HL-60 (cell line): ENCODE measurements around the gene COQ10A.
A peak's percentile ranks its signal among the peaks of the same experiment; 100 is the strongest.
"Not testable (repeated sequence)": the region's sequence is repeated elsewhere in the genome, so short reads cannot be mapped to it uniquely, and the experiment has no call there.

Source experiments
- DNase-seq, 2 experiments: peaks; one replicate each; pipeline ENCODE4 v3.0.0-alpha.2; 2010 to 2020; ENCODE audit warnings: low read depth in 1 of 2, low spot score in 1 of 2
- H3K27ac ChIP-seq: fragments of 250-450 bp; sonication (Bioruptor Pico); replicated peaks from 2 replicates; pipeline ENCODE4 v1.5.1; 2020; ENCODE audit warnings: mild to moderate bottlenecking, moderate library complexity
- H3K27me3 ChIP-seq: fragments of 250-450 bp; sonication (Bioruptor Pico); 2 replicates; pipeline ENCODE4 v1.5.1; 2021; ENCODE audit warnings: mild to moderate bottlenecking, moderate library complexity; ENCODE audit not compliant: insufficient read depth, poor library complexity, severe bottlenecking
- H3K4me3 ChIP-seq: replicated peaks from 2 replicates; pipeline ENCODE4 v1.5.1; 2011; ENCODE audit warnings: mild to moderate bottlenecking, control low read depth, low read length; ENCODE audit not compliant: insufficient read depth
- GABPA ChIP-seq: IDR thresholded peaks from 2 replicates; pipeline ENCODE4 v1.6.1; 2012; ENCODE audit warnings: low read depth
- POLR2AphosphoS5 ChIP-seq: IDR thresholded peaks from 2 replicates; pipeline ENCODE4 v1.6.1; 2012; ENCODE audit warnings: low read depth
- SPI1 ChIP-seq: IDR thresholded peaks from 2 replicates; pipeline ENCODE4 v1.6.1; 2012; ENCODE audit warnings: low read depth, mild to moderate bottlenecking, borderline replicate concordance
- TF ChIP-seq, protein P1 (sequence below): IDR thresholded peaks from one replicate; pipeline ENCODE4 v1.5.1; 2011; ENCODE audit warnings: low read length, control low read depth, inconsistent platforms; ENCODE audit not compliant: insufficient read depth
- TF ChIP-seq, protein P2 (sequence below): IDR thresholded peaks from 2 replicates; pipeline ENCODE4 v1.6.1; 2012; ENCODE audit warnings: low read depth; ENCODE audit not compliant: insufficient replicate concordance

Gene COQ10A

DNA sequence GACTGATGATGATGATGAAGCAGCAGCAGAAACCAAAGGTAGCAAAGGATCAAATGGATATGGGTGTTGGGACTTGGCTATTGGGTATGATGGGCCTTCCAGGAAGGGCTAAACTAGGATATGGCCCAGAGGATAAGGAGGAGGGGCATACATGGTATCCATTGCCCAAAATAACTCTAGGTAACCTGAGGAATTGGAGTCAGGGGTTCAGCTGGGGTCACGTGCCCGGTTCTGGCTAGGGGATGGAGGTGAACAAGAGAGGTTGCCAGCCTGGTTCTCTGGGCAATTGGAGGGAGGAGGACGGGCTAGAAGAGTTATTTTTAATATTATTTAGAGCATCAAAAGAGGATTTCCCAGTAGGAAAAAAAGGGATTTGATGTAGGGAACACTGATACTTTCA lies 5.8 kb upstream of the COQ10A start:
- H3K27me3 ChIP-seq: no peaks in the 10 kb centered on the region
- no peak overlapping the region for H3K4me3 ChIP-seq
- TF ChIP-seq SPI1 (no peak), POLR2AphosphoS5 (no peak), GABPA (no peak)
- TF ChIP-seq, protein P1, sequence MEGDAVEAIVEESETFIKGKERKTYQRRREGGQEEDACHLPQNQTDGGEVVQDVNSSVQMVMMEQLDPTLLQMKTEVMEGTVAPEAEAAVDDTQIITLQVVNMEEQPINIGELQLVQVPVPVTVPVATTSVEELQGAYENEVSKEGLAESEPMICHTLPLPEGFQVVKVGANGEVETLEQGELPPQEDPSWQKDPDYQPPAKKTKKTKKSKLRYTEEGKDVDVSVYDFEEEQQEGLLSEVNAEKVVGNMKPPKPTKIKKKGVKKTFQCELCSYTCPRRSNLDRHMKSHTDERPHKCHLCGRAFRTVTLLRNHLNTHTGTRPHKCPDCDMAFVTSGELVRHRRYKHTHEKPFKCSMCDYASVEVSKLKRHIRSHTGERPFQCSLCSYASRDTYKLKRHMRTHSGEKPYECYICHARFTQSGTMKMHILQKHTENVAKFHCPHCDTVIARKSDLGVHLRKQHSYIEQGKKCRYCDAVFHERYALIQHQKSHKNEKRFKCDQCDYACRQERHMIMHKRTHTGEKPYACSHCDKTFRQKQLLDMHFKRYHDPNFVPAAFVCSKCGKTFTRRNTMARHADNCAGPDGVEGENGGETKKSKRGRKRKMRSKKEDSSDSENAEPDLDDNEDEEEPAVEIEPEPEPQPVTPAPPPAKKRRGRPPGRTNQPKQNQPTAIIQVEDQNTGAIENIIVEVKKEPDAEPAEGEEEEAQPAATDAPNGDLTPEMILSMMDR: no peak
- TF ChIP-seq, protein P2, sequence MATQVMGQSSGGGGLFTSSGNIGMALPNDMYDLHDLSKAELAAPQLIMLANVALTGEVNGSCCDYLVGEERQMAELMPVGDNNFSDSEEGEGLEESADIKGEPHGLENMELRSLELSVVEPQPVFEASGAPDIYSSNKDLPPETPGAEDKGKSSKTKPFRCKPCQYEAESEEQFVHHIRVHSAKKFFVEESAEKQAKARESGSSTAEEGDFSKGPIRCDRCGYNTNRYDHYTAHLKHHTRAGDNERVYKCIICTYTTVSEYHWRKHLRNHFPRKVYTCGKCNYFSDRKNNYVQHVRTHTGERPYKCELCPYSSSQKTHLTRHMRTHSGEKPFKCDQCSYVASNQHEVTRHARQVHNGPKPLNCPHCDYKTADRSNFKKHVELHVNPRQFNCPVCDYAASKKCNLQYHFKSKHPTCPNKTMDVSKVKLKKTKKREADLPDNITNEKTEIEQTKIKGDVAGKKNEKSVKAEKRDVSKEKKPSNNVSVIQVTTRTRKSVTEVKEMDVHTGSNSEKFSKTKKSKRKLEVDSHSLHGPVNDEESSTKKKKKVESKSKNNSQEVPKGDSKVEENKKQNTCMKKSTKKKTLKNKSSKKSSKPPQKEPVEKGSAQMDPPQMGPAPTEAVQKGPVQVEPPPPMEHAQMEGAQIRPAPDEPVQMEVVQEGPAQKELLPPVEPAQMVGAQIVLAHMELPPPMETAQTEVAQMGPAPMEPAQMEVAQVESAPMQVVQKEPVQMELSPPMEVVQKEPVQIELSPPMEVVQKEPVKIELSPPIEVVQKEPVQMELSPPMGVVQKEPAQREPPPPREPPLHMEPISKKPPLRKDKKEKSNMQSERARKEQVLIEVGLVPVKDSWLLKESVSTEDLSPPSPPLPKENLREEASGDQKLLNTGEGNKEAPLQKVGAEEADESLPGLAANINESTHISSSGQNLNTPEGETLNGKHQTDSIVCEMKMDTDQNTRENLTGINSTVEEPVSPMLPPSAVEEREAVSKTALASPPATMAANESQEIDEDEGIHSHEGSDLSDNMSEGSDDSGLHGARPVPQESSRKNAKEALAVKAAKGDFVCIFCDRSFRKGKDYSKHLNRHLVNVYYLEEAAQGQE: no peak
- no peak overlapping the region for H3K27ac ChIP-seq
- no peak for DNase-seq

DNA sequence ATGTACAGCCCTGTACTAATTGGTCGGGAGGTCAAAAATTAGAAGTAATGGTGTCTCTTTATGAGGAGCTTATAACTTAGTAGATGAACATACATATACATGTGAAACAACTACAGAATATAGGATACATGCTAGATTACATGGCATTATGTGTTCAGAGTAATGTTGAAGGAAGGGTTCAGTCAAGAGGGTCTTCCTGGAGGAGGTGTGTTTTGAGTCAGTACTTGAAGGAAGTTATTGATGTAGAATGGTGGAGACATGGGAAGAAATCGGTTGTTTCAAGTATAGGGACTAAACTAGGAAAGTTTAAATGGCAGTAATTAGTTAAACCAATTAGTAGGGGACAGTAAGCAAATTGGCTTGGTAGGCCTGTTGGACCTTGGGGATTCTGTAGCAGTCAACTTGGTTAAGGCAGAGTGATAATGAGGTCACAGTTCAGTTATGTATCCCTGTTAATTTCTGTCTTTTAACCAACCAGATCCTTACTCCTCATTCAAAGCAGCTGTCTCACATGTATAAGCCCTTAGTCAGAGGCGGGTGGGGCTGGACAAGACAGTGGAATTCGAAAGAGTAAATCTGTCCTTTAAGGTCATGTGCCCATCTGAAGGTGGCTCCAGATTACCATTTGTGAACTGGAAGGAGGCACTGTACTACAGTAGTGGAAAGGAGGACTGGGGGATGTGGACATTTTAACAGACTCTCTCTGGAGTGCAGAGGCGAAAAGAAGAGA lies 5.1 kb upstream of the COQ10A start:
- TF ChIP-seq SPI1: no peak
- no peak for TF ChIP-seq GABPA
- TF ChIP-seq, protein P1: no peak
- TF ChIP-seq POLR2AphosphoS5: no peak
- TF ChIP-seq, protein P2: no peak
- Histone ChIP-seq H3K27me3 (no peaks in the 10 kb centered on the region), H3K4me3 (no peak overlapping the region), H3K27ac (no peak overlapping the region)
- DNase-seq: no peak

DNA sequence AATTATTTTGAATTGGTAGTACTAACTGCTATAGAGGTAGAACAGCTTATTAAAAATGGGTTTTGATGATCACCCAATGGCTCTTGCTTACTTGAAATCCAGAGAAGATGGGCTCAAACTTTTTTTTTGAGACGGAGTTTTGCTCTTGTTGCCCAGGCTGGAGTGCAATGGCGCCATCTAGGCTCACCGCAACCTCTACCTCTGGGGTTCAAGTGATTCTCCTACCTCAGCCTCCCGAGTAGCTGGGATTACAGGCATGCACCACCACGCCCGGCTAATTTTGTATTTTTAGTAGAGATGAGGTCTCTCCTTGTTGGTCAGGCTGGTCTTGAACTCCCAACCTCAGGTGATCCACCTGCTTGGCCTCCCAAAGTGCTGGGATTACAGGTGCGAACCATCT lies 3.8 kb upstream of the COQ10A start:
- not testable (repeated sequence) for H3K27me3 ChIP-seq, H3K27ac ChIP-seq, H3K4me3 ChIP-seq
- peak in 1 of 2 experiments; percentile 10 for DNase-seq

DNA sequence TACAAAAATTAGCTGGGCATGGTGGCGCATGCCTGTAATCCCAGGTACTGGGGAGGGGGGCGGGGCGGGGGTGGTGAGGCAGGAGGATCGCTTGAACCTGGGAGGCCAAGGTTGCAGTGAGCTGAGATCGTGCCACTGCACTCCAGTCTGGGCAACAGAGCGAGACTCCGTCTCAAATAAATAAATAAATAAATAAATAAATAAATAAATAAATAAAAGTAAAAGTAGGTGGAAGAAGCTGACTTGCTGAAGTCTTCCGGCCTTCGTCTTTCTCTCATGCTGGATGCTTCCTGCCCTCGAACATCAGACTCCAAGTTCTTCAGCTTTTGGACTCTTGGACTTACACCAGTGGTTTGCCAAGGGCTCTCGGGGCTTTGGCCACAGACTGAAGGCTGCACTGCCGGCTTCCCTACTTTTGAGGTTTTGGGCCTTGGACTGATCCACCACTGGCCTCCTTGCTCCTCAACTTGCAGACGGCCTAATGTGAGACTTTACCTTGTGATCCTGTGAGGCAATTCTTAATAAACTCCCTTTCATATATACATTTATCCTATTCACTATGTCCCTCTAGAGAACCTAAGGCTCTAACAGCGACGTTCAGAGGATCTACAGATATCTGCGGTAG lies 562 bp upstream of the COQ10A start:
- H3K4me3 ChIP-seq: peak overlapping the region; percentile 82
- H3K27ac ChIP-seq: peak overlapping the region; percentile 68; the same call in 1 of the 2 replicates
- H3K27me3 ChIP-seq, DNase-seq: not testable (repeated sequence)
